GM18951 (cell line): Measurements from ENCODE around the gene NRG2.

ENCODE experiments used
- POLR2A ChIP-seq: IDR thresholded peaks from 4 replicates; pipeline ENCODE4 v1.6.1; 2011; ENCODE audit warnings: mild to moderate bottlenecking; ENCODE audit not compliant: insufficient read length, insufficient read depth; ENCODE audit errors: extremely low read depth
- in situ Hi-C: fragments of 300-500 bp; cut with MboI; formaldehyde crosslinking; loops from one replicate; pipeline ENCODE4 v1.12.0; 2022; ENCODE audit warnings: low sequenced_read_pairs, mixed read lengths, inconsistent platforms; ENCODE audit not compliant: unreplicated experiment

NRG2 gene

DNA sequence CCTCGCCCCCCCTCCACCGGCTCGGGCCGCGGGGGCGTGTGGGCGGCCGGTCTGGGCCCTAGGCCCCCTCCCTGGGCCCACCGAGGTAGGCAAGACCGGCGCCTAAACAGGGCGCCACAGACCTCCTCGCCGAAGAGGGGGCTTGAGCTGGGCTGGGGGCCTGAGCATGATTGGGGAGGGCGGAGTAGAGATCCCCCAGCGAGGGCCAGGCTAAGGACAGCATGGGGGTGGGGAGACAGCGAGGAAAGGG lies 138.6 kb downstream of the NRG2 start:
- no peak for TF ChIP-seq POLR2A
- in situ Hi-C loops: no loop called here

DNA sequence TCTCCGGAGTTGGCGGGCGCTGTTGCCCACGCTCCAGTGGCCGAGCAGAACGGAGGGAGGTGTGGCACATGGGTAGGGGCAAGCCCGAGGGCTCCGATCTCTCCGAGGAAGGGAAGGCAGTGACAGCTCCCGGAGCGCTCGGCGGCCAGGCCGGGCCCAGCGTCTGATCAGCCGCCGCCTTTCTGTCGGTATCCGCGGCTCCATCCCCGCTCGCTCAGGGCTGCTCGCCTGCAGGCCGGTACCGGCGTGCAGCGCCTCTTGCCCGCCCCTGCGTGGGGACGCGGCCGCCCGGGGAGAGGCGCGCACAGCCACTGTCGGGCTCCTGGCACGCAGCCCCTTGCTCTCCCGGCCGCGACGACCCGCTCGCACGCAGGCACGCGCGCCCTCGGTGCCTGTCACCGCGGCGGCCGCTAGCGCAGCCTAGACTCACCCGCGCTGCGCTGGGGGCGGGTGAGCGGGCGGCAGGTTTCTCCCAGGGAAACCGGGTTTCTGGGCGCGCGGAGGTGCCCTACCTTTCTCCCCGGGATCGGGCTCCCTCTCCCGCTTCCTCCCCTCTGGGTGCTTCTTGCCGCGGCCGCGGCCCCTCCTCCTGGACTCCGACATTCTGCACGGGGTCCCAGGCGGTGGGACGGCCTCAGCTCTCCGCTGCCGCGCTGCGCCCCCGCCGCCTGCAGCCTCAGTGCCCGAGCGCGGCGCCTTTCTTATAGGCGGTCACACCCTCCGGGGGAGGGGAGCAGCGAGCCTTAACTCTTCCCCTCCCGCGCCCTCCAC lies 139.1 kb downstream of the NRG2 start:
- in situ Hi-C loops: no loop called here
- no peak for TF ChIP-seq POLR2A

DNA sequence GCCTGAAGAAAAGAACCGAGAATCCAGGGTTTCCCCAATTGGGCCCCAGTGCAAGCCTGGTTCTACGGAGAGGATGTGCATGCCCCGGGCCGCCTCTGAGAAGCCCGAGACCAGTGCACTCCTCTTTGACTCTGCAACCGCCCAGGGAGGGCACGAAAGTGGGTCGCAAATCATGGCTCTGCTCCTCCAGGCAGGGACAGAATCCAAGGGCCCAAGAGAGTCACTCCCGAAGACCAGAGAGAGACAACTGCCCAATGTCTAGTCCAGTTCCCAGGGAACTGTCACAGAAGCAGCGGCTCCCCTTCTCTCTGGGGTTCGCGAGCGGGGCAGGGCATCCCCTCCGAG lies 139.7 kb downstream of the NRG2 start:
- TF ChIP-seq POLR2A: no peak
- in situ Hi-C loops: no loop called here

DNA sequence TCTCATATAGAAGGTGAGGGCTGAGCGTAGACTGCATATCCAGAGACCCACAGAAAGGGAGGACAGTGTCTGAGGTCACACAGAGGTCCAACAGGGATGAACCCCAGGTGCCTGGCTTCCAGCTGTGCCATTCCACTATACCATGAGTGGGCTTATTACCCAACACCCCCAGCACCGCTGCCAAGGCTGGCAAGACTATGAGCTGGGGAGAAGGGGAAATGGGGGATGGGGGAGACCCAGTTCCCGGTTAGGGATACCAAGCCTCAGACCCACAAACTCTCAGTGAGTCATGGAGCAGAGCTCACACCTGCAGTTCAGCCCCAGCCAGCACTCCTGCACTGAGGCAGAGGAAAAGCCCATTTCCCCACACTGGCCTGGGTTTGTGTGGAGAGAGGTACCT lies 141.1 kb downstream of the NRG2 start:
- in situ Hi-C loops: no loop called here
- no peak for TF ChIP-seq POLR2A

DNA sequence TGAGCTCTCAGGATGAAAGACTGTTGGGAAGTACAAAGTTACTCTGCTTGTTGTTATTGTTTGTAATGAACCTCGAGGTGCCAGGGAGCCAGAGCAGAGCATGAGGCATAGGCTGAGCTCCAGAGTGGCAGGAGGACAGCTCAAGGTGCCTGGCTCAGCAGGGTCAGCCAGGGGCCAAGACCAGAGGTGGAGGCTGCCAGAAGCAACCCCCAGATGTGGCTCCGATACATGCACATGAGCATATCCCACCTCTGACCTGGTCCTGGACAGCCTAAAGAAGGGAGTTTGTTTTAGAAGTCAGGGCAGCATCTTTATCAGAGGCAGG lies 141.9 kb downstream of the NRG2 start:
- in situ Hi-C loops: no loop called here
- no peak for TF ChIP-seq POLR2A

DNA sequence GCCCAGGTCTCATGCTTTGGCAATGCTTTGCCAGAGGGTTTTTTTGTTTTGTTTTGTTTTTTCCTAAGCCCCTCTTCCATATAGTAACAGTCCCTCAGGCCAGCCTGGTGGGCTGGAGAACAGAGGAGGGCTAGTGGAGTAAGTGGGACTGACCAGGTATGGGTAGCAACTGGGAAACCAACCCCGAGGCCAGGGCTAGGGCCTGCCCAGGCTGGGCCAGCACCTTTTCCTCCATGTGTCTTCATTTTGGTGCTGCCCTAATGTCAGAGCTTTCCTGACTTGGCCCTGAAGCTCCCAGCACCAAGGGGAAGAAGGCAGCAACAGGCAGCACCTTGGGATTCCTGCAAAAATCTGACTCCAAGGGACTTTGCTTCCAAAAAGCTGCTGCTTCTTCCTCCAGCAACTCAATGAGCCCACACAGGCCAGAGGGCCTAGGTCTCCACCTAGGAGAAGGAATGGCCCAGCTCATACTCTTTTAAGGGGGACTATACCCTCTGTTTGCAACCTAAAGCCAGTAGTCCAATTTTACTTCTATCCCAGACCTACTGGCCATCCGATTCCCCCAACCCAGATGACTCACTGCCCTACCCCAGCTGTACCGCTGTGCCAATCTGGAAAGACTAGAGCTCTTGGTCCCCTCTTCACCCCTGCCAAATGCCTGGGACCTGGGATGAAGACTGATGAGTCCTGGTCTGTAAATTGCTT lies 142.4 kb downstream of the NRG2 start:
- in situ Hi-C loops: no loop called here
- TF ChIP-seq POLR2A: no peak

DNA sequence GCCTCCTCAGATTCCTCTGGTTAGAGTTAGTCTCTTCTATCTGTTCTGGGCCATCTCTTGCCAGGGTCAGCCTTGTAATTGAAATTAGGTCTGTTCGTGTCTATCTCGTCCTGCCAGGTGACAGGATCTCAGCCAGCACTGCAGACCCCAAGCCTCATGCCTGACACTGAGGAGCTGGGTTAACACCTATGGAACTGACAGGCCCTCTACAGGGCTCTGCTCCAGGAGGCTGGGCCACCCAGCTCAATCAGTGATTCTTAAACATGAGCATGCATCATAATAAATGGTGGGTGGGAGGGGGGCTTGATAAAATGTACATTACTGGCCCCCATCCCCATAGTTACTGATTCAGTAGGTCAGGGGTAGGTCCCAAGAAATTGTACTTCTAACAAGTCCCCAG lies 144.1 kb downstream of the NRG2 start:
- no peak for TF ChIP-seq POLR2A
- in situ Hi-C loops: no loop called here

DNA sequence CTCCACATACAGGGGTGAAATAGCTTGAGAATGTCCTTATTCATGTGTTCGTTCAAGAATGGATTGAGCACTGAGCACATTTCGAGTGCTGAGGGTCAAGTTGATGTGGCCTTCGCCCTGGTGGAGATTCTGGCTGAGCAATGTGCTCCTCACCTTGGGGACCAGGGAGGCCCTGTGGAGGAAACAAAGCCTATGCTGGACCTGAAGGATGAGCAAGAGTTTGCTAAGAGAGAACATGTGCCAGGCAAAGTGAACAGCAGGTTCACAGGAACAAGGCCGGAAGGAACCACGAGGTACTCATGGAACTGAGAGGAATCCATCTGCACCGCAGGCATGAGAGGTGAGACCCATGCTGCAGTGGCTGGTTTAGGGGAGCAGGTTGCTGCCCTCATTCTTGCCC lies 145.1 kb downstream of the NRG2 start:
- in situ Hi-C loops: no loop called here
- no peak for TF ChIP-seq POLR2A

DNA sequence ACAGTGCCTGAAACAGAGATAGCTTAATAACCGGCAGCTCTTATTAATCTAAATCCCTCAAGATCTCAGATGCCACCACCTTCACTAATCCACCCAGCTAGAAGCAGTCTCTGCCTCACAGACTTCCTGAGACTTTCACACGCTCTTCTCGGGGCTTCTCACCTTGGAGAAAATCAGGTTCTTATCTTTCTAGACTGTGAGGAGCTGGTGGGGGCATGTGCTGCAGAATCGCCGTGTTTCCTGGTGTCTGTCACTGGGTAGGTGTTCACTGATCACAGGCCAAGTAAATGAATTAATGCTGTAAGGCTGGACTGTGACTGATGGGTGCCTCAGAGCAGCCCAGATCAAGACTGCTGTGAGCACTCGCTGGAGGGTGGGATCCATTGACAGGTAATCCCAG lies 145.8 kb downstream of the NRG2 start:
- in situ Hi-C loops: no loop called here
- TF ChIP-seq POLR2A: no peak

DNA sequence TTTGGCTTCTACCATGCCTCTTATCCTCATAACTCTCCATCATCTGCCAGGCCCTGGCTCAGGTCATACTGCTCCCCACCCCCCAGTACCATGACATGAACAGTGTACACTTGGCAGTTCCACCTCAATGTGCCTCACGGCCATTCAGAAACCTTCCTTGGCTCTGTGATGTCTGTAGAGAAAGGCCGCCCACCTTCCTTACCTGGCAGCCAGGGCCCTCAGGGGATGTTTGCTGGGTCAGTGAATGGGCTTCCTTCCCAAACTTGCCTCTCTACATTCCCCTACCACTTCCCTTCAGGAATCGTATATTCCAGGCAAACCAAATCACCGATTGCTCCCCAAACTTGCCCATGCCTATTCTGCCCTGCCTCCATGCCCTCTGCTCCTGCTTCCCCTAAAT lies 146.4 kb downstream of the NRG2 start:
- TF ChIP-seq POLR2A: no peak
- in situ Hi-C loops: no loop called here

DNA sequence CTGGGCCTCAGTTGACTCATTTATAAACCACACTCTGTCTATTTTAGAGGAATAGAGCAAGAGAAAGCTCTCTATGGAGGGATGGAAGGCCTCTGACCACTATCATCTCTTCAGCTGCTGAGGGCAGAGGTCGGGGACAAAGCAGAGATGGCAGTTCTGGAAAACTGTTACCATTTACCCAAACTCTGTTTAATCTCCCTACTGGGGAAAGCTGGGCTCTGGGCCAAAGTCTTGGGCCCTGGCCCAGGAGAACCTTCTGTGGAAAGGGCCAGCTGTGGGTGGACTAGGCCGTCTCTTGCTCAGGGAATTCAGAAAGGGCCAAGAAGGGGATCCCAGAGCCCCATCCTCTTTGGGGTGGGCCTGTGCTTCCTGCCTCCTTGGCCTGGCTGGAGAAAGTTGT lies 147.5 kb downstream of the NRG2 start:
- in situ Hi-C loops: no loop called here

DNA sequence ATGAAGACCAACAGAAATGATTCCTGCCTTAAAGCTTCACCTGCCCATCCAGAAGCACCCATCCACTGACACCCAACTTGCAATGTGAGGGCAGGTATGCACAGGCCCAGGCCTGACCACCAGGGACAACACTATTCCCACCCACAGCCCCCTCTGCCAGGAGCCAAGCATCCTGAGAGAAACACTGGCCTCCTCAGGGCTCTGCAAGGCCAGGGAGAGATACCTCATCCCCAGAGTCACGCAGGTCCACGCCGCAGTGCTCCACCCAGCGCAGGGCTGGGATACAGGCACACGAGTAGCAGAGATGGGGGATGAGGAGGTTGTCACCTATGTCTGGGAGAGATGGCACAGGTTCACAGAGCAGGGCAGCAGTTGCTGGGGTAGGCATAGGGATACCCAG lies 148.1 kb downstream of the NRG2 start:
- in situ Hi-C loops: no loop called here
- TF ChIP-seq POLR2A: no peak

More for the DNA sequence above, 147.5 kb downstream of the NRG2 start:
- TF ChIP-seq POLR2A: no peak

DNA sequence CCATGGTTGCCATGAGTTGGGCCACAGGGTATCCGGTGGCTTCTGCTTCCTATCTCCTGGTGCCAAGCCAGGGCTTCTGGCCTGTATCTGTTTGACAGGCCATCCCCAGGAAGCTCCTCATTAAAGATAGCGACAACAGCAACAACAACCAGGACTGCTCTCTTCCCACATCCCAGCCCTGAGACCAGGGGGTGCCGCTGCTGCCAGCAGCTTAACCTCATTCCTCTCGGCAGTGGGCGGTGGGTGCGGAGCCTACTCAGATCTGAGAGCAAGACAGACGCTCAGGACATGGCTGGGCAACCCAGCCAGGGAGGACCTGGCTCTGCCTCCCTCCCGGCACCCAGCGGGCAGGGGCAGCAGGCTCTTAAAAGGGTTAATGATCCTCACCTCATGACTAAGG lies 149.2 kb downstream of the NRG2 start:
- in situ Hi-C loops: no loop called here

DNA sequence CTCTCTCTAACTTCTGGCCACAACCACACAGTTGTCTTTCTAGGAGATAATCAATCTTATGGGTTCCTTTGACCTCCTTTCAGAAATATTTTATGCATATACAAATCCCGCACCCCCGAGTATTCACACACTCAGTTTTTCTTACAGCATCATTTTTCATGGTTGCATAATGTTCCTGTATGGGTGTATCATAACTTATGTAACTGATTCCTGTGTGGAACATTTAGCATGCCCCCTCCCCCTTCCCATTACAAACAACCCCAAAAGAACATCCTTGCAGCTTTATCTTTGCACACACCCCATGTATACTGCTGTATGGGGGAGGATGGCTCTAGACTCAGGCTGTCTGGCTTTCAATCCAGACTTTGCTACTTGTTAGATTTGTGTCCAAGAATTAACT lies 153.7 kb downstream of the NRG2 start:
- in situ Hi-C loops: no loop called here

More for the DNA sequence above, 149.2 kb downstream of the NRG2 start:
- TF ChIP-seq POLR2A: no peak

DNA sequence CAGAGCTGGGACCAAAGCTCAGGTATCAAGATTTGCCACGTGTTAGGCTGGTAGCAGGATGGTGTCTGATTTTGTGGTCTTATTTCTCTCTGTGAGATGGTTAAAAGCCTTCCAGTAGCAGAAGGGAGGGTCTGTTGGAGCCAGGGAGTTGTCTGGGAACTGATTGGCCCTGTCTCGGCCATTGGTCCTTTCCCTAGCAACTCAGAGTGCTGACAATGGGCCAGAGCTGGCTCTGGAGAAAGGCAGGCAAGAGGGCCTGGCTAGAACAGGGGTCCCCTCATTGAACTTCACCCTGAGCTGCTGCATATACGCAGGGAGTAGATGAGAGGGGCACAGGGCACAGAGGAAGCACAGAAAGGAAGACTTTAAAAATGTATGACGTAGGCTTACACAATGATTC lies 154.7 kb downstream of the NRG2 start:
- in situ Hi-C loops: no loop called here
- TF ChIP-seq POLR2A: no peak

More for the DNA sequence above, 153.7 kb downstream of the NRG2 start:
- no peak for TF ChIP-seq POLR2A

DNA sequence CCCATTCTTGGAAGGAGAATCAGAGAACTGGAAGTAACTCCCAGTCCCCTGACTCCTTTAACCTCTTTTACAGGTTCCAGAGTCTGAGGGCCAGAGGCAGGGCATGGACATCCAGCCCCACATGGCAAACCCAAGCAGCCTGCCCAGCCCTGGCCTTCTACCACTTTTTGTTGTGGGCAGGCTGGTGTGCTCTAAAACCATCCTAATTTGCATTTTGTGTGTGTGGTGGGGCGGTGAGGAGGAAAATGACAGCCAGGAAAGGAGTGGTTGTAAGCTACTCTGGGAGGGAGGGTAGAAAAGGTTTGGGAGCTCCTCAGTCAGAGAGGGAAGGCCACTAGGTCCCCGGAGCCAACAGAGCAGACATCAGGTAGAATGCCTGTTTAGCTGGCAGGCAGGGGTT lies 156.9 kb downstream of the NRG2 start:
- in situ Hi-C loops: no loop called here
- no peak for TF ChIP-seq POLR2A
